Tibial artery (tissue), 4 donors: Measurements from ENCODE around the gene ZBTB4.
"Not testable (repeated sequence)": the region's sequence is repeated elsewhere in the genome, so short reads cannot be mapped to it uniquely, and the experiment has no call there.

Experiments
- DNase-seq, 2 donors: peaks; one replicate each; pipeline ENCODE4 v3.0.0-alpha.2; 2019
- H3K27ac ChIP-seq, 2 donors: fragments of 200-600 bp; sonication (generic) in 1 of 2; 1 replicate in 1 of 2; 2 replicates in 1 of 2; pipeline ENCODE4 v1.5.1; 2018 to 2019; ENCODE audit warnings: mild to moderate bottlenecking in 1 of 2
- H3K27me3 ChIP-seq, 2 donors: fragments of 200-600 bp; sonication (generic) in 1 of 2; one replicate each; pipeline versions ENCODE4 v1.5.1 to v1.6.0; 2016 to 2019
- H3K36me3 ChIP-seq, 3 donors: fragments of 200-600 bp; sonication (generic) in 2 of 3; one replicate each; pipeline ENCODE4 v1.5.1; 2016 to 2019; ENCODE audit warnings: mild to moderate bottlenecking in 2 of 3
- H3K4me1 ChIP-seq, 4 donors: fragments of 200-600 bp; sonication (generic) in 2 of 4; 1 replicate in 3 of 4; 2 replicates in 1 of 4; pipeline ENCODE4 v1.5.1; 2016 to 2019
- H3K4me3 ChIP-seq, 2 donors: fragments of 200-600 bp; sonication (generic) in 1 of 2; 1 replicate in 1 of 2; 2 replicates in 1 of 2; pipeline ENCODE4 v1.5.1; 2018 to 2019; ENCODE audit warnings: mild to moderate bottlenecking in 2 of 2
- H3K9me3 ChIP-seq, 3 donors: fragments of 200-600 bp; sonication (generic) in 1 of 3; one replicate each; pipeline ENCODE4 v1.5.1; 2016 to 2019
- CTCF ChIP-seq, 2 experiments: fragments of 200-600 bp in 1 of 2; fragments of 450-650 bp in 1 of 2; IDR thresholded peaks; one replicate each; pipeline ENCODE4 v1.5.1; 2017 to 2019; ENCODE audit warnings: antibody characterized with exemption in 2 of 2, mild to moderate bottlenecking in 1 of 2, moderate library complexity in 1 of 2
- intact Hi-C: fragments of 100-400 bp; cut with DNase I; formaldehyde crosslinking; loops from one replicate; pipeline ENCODE4 v1.15.0; 2023; ENCODE audit warnings: low total_unique reads

ZBTB4 gene

GRCh38 chr17:7478276-7479212, 887 bp downstream of the ZBTB4 start:
- H3K36me3 ChIP-seq: no peaks in the 10 kb centered on the region
- H3K27ac ChIP-seq: peak overlapping the region; percentile 100
- no peak for TF ChIP-seq CTCF (IDR thresholded peaks at IDR 0.05)
- DNase-seq: peak; percentile 59 to 79
- intact Hi-C loops: loop anchor here (5.0 kb wide), 1 partner anchor 41 kb away; the partner anchor contains the start of genes FGF11 and TMEM102
- peak overlapping the region; percentile 95 to 100 for H3K4me3 ChIP-seq
- H3K4me1 ChIP-seq: peaks cover 0 to 71% (median 49%) of the 10 kb centered on the region in 4 donors
- H3K27me3 ChIP-seq: no peaks in the 10 kb centered on the region
- no peaks in the 10 kb centered on the region for H3K9me3 ChIP-seq

GRCh38 chr17:7477392-7478275, 1.8 kb downstream of the ZBTB4 start:
- peak; percentile 64 to 85 for DNase-seq
- Histone ChIP-seq H3K27me3 (no peaks in the 10 kb centered on the region), H3K4me3 (peak overlapping the region; percentile 95 to 100), H3K4me1 (peaks cover 0 to 68% (median 49%) of the 10 kb centered on the region in 4 donors), H3K36me3 (no peaks in the 10 kb centered on the region), H3K27ac (peak overlapping the region; percentile 100), H3K9me3 (no peaks in the 10 kb centered on the region)
- TF ChIP-seq CTCF (IDR thresholded peaks at IDR 0.05): no peak
- intact Hi-C loops: loop anchor here (5.0 kb wide), 1 partner anchor 40 kb away; the partner anchor contains the start of genes FGF11 and TMEM102

GRCh38 chr17:7476951-7477350, 2.5 kb downstream of the ZBTB4 start:
- H3K36me3 ChIP-seq: no peaks in the 10 kb centered on the region
- peak overlapping the region; percentile 100 for H3K27ac ChIP-seq
- peak overlapping the region; percentile 95 to 100 for H3K4me3 ChIP-seq
- peaks cover 0 to 64% (median 46%) of the 10 kb centered on the region in 4 donors for H3K4me1 ChIP-seq
- no peak for DNase-seq
- intact Hi-C loops: loop anchor here (5.0 kb wide), 1 partner anchor 40 kb away; the partner anchor contains the start of genes FGF11 and TMEM102
- H3K27me3 ChIP-seq: no peaks in the 10 kb centered on the region
- no peak for TF ChIP-seq CTCF (IDR thresholded peaks at IDR 0.05)
- H3K9me3 ChIP-seq: no peaks in the 10 kb centered on the region

GRCh38 chr17:7476494-7476893, 2.9 kb downstream of the ZBTB4 start:
- H3K27ac ChIP-seq: peak overlapping the region; percentile 100
- no peaks in the 10 kb centered on the region for H3K36me3 ChIP-seq
- no peak overlapping the region for H3K4me3 ChIP-seq
- H3K4me1 ChIP-seq: peaks cover 0 to 65% (median 45%) of the 10 kb centered on the region in 4 donors
- intact Hi-C loops: loop anchor here (5.0 kb wide), 1 partner anchor 39 kb away; the partner anchor contains the start of genes FGF11 and TMEM102
- no peaks in the 10 kb centered on the region for H3K27me3 ChIP-seq
- TF ChIP-seq CTCF (IDR thresholded peaks at IDR 0.05): no peak
- no peaks in the 10 kb centered on the region for H3K9me3 ChIP-seq
- no peak for DNase-seq

- peaks cover 0 to 71% (median 46%) of the 10 kb centered on the region in 4 donors for H3K4me1 ChIP-seq
- TF ChIP-seq CTCF (IDR thresholded peaks at IDR 0.05): no peak
- no peaks in the 10 kb centered on the region for H3K36me3 ChIP-seq
- peak; percentile 81 to 87 for DNase-seq
- intact Hi-C loops: loop anchor here (5.0 kb wide), 1 partner anchor 39 kb away; the partner anchor contains the start of genes FGF11 and TMEM102
- H3K27me3 ChIP-seq: no peaks in the 10 kb centered on the region
- no peaks in the 10 kb centered on the region for H3K9me3 ChIP-seq
- no peak overlapping the region for H3K4me3 ChIP-seq
- H3K27ac ChIP-seq: peak overlapping the region; percentile 100
These were observed 3.5 kb downstream of the ZBTB4 start for GRCh38 chr17:7475764-7476422.

GRCh38 chr17:7474767-7475166, 4.7 kb downstream of the ZBTB4 start:
- not testable (repeated sequence) for DNase-seq, H3K4me3 ChIP-seq, H3K9me3 ChIP-seq, H3K36me3 ChIP-seq, H3K27me3 ChIP-seq
- H3K4me1 ChIP-seq: peaks cover 0 to 76% (median 45%) of the 10 kb centered on the region in 4 donors
- peak overlapping the region; percentile 100 for H3K27ac ChIP-seq
- intact Hi-C loops: loop anchor here (5.0 kb wide), 1 partner anchor 37 kb away; the partner anchor contains the start of genes FGF11 and TMEM102
